Suprapubic skin (tissue), 4 donors: ENCODE data around the gene GORAB. TPM values are rescaled to one million over a fixed set of nuclear protein-coding genes. Genes with fewer than 3 reads are reported as not detected.

ENCODE experiments used
- DNase-seq, 2 donors: peaks; one replicate each; pipeline ENCODE4 v3.0.0-alpha.2; 2019; ENCODE audit warnings: low spot score in 2 of 2
- H3K27ac ChIP-seq: fragments of 200-600 bp; sonication (generic); one replicate; pipeline ENCODE4 v1.5.1; 2019
- H3K27me3 ChIP-seq: fragments of 200-600 bp; sonication (generic); one replicate; pipeline ENCODE4 v1.5.1; 2019
- H3K36me3 ChIP-seq: fragments of 200-600 bp; sonication (generic); one replicate; pipeline ENCODE4 v1.5.1; 2019
- H3K4me1 ChIP-seq: fragments of 200-600 bp; sonication (generic); one replicate; pipeline ENCODE4 v1.5.1; 2019
- H3K4me3 ChIP-seq: fragments of 200-600 bp; sonication (generic); one replicate; pipeline ENCODE4 v1.5.1; 2019; ENCODE audit warnings: mild to moderate bottlenecking
- H3K9me3 ChIP-seq: fragments of 200-600 bp; sonication (generic); one replicate; pipeline ENCODE4 v1.5.1; 2019
- CTCF ChIP-seq, 2 donors: fragments of 200-600 bp in 1 of 2; fragments of 450-650 bp in 1 of 2; sonication (generic) in 1 of 2; IDR thresholded peaks; one replicate each; pipeline ENCODE4 v1.5.1; 2016 to 2019; ENCODE audit warnings: antibody characterized with exemption in 2 of 2, mild to moderate bottlenecking in 1 of 2, moderate library complexity in 1 of 2
- EP300 ChIP-seq: sonication (generic); formaldehyde crosslinking; IDR thresholded peaks from one replicate; pipeline ENCODE4 v1.6.1; 2017; ENCODE audit warnings: antibody characterized with exemption
- POLR2A ChIP-seq, 2 donors: fragments of 450-650 bp; IDR thresholded peaks; one replicate each; pipeline ENCODE4 v1.6.1; 2017; ENCODE audit warnings: antibody characterized with exemption in 2 of 2, mild to moderate bottlenecking in 2 of 2, moderate library complexity in 2 of 2
- POLR2AphosphoS5 ChIP-seq, 3 donors: sonication (generic); formaldehyde crosslinking; IDR thresholded peaks; one replicate each; pipeline ENCODE4 v1.6.1; 2017; ENCODE audit warnings: antibody characterized with exemption in 3 of 3
- WGBS: methylation state at CpG from one replicate; pipeline ENCODE4 v1.1.5; 2018; 5-methylcytosine and 5-hydroxymethylcytosine counted together
- total RNA-seq, 4 donors: library from RNA; depleted of rRNA; stranded (reverse); fragments of >200 nt; gene quantifications; one replicate each; pipeline ENCODE4 v1.1.0, GENCODE V29; 2016

Gene GORAB
- total RNA-seq, 4 donors from 2014 or later: 3.5 to 10.5 (median 7.7) TPM

- TF ChIP-seq CTCF (IDR thresholded peaks at IDR 0.05) (no peak), POLR2AphosphoS5 (IDR thresholded peaks at IDR 0.05) (no peak), POLR2A (IDR thresholded peaks at IDR 0.05) (no peak), EP300 (no peak)
- Histone ChIP-seq H3K27ac (no peak overlapping the region), H3K36me3 (no peaks in the 10 kb centered on the region), H3K4me3 (no peak overlapping the region), H3K27me3 (no peaks in the 10 kb centered on the region), H3K9me3 (no peaks in the 10 kb centered on the region), H3K4me1 (peaks cover 1% of the 10 kb centered on the region)
- WGBS: 51% methylated on average over 2 of the region's 2 CpGs
- DNase-seq: no peak
These were observed 48.9 kb downstream of the GORAB start for GRCh38 chr1:170580636-170581440.

GRCh38 chr1:170583186-170583585, 51.2 kb downstream of the GORAB start:
- 57% methylated on average over 3 of the region's 3 CpGs for WGBS
- no peak overlapping the region for H3K27ac ChIP-seq
- no peak for DNase-seq

GRCh38 chr1:170586321-170587252, 54.6 kb downstream of the GORAB start:
- Histone ChIP-seq H3K4me1 (peaks cover 3% of the 10 kb centered on the region), H3K27me3 (no peaks in the 10 kb centered on the region), H3K36me3 (no peaks in the 10 kb centered on the region), H3K27ac (peak overlapping the region; percentile 78), H3K4me3 (peak overlapping the region; percentile 31), H3K9me3 (no peaks in the 10 kb centered on the region)
- no peak for TF ChIP-seq EP300
- no peak for TF ChIP-seq CTCF (IDR thresholded peaks at IDR 0.05)
- TF ChIP-seq POLR2A (IDR thresholded peaks at IDR 0.05): no peak
- no peak for TF ChIP-seq POLR2AphosphoS5 (IDR thresholded peaks at IDR 0.05)
- DNase-seq: peak in 1 of 2 donors; percentile 72
- WGBS: 37% methylated on average over 11 of the region's 11 CpGs

More at GRCh38 chr1:170583186-170583585, 51.2 kb downstream of the GORAB start:
- Histone ChIP-seq H3K4me3 (no peak overlapping the region), H3K36me3 (no peaks in the 10 kb centered on the region), H3K27me3 (no peaks in the 10 kb centered on the region), H3K9me3 (no peaks in the 10 kb centered on the region), H3K4me1 (peaks cover 3% of the 10 kb centered on the region)
- TF ChIP-seq POLR2AphosphoS5 (IDR thresholded peaks at IDR 0.05) (no peak), POLR2A (IDR thresholded peaks at IDR 0.05) (no peak), CTCF (IDR thresholded peaks at IDR 0.05) (no peak), EP300 (no peak)

GRCh38 chr1:170587253-170587593, 55.3 kb downstream of the GORAB start:
- 66% methylated on average over 4 of the region's 4 CpGs for WGBS
- peak overlapping the region; percentile 31 for H3K4me3 ChIP-seq
- H3K27me3 ChIP-seq: no peaks in the 10 kb centered on the region
- H3K36me3 ChIP-seq: no peaks in the 10 kb centered on the region
- no peaks in the 10 kb centered on the region for H3K9me3 ChIP-seq
- H3K27ac ChIP-seq: peak overlapping the region; percentile 78
- peaks cover 3% of the 10 kb centered on the region for H3K4me1 ChIP-seq
- no peak for DNase-seq
- TF ChIP-seq POLR2AphosphoS5 (IDR thresholded peaks at IDR 0.05) (no peak), EP300 (no peak), CTCF (IDR thresholded peaks at IDR 0.05) (no peak), POLR2A (IDR thresholded peaks at IDR 0.05) (no peak)
